ENCODE measurements around the gene DOCK7.
"Not testable (repeated sequence)": the region's sequence is repeated elsewhere in the genome, so short reads cannot be mapped to it uniquely, and the experiment has no call there.

The DOCK7 gene

GRCh38 chr1:62612770-62613169 lies 75.4 kb downstream of the DOCK7 start:
- in situ Hi-C loops (cut with MboI; ENCODE audit: low sequenced_read_pairs), result no loop called here

GRCh38 chr1:62610588-62610987 lies 77.6 kb downstream of the DOCK7 start:
- in situ Hi-C loops (cut with MboI; ENCODE audit: low sequenced_read_pairs), result not testable (repeated sequence)

GRCh38 chr1:62608905-62609304 lies 79.3 kb downstream of the DOCK7 start:
- in situ Hi-C loops (cut with MboI; ENCODE audit: low sequenced_read_pairs), result no loop called here

DNA sequence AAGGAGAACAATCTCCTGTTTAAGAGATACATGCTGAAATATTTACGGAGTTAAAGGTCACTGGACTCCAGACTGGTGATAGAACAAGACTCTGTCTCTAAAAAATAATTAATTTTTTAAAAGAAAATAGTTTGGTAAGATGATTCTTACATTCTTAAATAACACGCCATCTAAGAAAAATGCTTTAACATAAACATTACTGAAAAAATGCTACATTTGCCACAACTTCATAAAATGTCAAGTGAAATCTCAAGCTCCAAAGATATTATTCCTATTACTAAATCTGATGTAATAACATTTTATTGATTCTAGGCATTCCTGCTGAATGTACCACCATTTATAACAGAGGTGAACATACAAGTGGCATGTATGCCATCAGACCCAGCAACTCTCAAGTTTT lies 86.7 kb downstream of the DOCK7 start:
- in situ Hi-C loops (cut with MboI; ENCODE audit: low sequenced_read_pairs), result no loop called here

- in situ Hi-C loops (cut with MboI; ENCODE audit: low sequenced_read_pairs), result no loop called here
These were observed 89.1 kb downstream of the DOCK7 start for GRCh38 chr1:62599044-62599443.

GRCh38 chr1:62597281-62597680 lies 90.9 kb downstream of the DOCK7 start, which contains the start of gene ANGPTL3:
ANGPTL3 (plus strand) TSS chr1:62597520; CDS start chr1:62597567, 47 bp downstream.
- in situ Hi-C loops (cut with MboI; ENCODE audit: low sequenced_read_pairs), result no loop called here

- in situ Hi-C loops (cut with MboI; ENCODE audit: low sequenced_read_pairs), result no loop called here
These were observed 92.5 kb downstream of the DOCK7 start for GRCh38 chr1:62595647-62596046.

- in situ Hi-C loops (cut with MboI; ENCODE audit: low sequenced_read_pairs), result no loop called here
These were observed 94.3 kb downstream of the DOCK7 start for GRCh38 chr1:62593825-62594394.

- in situ Hi-C loops (cut with MboI; ENCODE audit: low sequenced_read_pairs), result no loop called here
These were observed 97.2 kb downstream of the DOCK7 start for GRCh38 chr1:62590970-62591368.

- in situ Hi-C loops (cut with MboI; ENCODE audit: low sequenced_read_pairs), result no loop called here
These were observed 97.8 kb downstream of the DOCK7 start for GRCh38 chr1:62590255-62590969.

GRCh38 chr1:62589321-62589720 lies 98.9 kb downstream of the DOCK7 start:
- in situ Hi-C loops (cut with MboI; ENCODE audit: low sequenced_read_pairs), result no loop called here

DNA sequence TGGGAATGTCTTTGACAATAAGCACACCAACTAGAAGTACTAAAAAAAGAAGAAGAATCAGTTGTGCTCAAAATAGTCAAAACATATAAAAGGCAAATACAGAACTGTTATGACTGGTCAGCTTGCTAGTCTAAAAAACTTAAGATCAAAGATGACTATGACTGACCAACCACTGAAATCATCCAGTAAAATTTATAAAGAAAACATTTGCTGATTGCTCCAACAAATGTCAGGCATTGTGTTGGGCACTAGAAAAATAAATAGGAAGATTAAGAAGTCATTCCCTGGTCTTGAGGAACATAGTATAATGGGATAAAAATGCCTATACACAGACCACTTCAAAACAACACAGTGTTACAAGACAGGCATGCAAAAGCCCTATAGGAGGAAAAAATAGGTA lies 100.2 kb downstream of the DOCK7 start:
- in situ Hi-C loops (cut with MboI; ENCODE audit: low sequenced_read_pairs), result no loop called here

- in situ Hi-C loops (cut with MboI; ENCODE audit: low sequenced_read_pairs), result no loop called here
These were observed 102.6 kb downstream of the DOCK7 start for GRCh38 chr1:62585469-62586155.

DNA sequence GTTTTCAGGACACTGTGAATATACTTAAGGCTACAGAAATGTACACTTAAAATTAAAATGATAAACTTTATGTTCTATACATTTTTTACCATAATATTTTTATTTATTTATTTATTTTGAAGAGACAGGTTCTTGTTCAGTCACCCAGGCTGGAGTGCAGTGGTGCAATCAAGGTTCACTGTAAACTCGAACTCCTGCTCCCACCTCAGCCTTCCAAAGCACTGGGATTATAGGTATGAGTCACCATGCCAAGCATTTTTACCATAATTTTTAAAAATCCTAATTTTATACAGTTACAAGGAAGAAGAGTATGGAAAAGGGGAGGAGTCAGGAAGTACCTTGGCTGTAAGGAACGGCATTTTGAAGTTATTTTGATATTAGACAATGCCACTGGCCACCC lies 114.5 kb downstream of the DOCK7 start:
- in situ Hi-C loops (cut with MboI; ENCODE audit: low sequenced_read_pairs), result no loop called here

DNA sequence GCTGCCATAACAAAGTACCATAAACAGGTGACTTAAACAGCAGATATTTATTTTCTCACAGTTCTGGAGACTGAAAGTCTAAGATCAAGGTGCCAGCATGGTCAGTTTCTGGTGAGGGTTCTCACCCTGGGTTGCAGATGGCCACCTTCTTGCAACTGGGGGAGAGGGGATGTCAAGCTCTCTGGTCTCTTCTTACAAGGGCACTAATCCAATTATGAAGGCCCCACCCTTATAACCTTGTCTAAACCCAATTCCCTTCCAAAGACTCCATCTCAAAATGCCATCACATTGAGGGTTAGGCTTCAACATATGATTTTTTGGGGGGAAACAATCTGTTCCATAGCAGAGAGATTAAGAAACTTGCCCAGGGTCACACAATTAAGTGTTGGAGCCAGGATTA lies 115.7 kb downstream of the DOCK7 start:
- in situ Hi-C loops (cut with MboI; ENCODE audit: low sequenced_read_pairs), result no loop called here

- in situ Hi-C loops (cut with MboI; ENCODE audit: low sequenced_read_pairs), result not testable (repeated sequence)
These were observed 116.7 kb downstream of the DOCK7 start for GRCh38 chr1:62571517-62571916.

GRCh38 chr1:62567926-62568325 lies 120.3 kb downstream of the DOCK7 start:
- in situ Hi-C loops (cut with MboI; ENCODE audit: low sequenced_read_pairs), result not testable (repeated sequence)

DNA sequence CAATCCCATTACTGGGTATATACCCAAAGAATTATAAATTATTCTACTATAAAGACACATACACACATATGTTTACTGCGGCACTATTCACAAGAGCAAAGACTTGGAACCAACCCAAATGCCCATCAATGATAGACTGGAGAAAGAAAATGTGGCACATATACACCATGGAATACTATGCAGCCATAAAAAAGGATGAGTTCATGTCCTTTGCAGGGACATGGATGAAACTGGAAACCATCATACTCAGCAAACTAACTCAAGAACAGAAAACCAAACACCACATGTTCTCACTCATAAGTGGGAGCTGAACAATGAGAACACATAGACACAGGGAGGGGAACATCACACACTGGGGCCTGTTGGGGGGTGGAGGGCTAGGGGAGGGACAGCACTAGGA lies 121.0 kb downstream of the DOCK7 start:
- in situ Hi-C loops (cut with MboI; ENCODE audit: low sequenced_read_pairs), result not testable (repeated sequence)

- in situ Hi-C loops (cut with MboI; ENCODE audit: low sequenced_read_pairs), result no loop called here
These were observed 126.9 kb downstream of the DOCK7 start for GRCh38 chr1:62561306-62561705.

DNA sequence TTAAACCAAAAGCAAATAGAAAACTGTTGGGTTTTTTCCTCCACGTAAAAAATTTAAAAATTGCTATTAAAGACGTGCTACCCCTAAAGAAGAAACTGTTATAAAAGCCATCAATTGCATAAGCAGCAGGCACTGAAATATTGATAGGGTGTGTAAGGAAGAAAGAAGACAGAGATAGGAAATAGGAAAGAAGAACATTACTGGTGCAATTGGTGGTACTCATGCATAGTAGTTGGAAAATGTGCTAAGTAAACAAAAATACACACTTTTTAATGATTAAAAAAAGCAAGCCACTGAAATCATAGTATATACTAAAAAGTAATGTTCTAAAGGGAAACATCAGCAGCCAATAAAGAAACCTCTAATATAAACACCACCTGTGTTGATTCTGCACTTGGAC lies 143.6 kb downstream of the DOCK7 start:
- in situ Hi-C loops (cut with MboI; ENCODE audit: low sequenced_read_pairs), result no loop called here

DNA sequence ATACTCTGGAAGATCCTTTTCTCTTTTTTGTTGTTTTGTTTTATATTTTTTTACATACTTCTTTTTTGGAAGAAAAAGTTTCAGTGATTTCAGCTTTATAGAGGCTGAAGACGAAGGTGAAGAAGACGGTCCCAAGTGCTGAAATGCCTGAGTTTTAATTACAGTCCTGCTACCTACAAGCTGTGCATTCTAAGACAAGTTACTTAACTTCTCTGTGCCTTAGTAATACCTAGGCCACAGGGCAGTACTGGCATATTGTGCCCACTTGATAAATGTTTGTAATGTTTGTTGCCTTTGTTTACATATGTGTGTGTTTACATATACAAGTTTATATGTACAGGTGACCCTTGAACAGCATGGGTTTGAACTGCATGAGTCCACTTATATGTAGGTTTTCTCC lies 147.1 kb downstream of the DOCK7 start:
- in situ Hi-C loops (cut with MboI; ENCODE audit: low sequenced_read_pairs), result no loop called here

DNA sequence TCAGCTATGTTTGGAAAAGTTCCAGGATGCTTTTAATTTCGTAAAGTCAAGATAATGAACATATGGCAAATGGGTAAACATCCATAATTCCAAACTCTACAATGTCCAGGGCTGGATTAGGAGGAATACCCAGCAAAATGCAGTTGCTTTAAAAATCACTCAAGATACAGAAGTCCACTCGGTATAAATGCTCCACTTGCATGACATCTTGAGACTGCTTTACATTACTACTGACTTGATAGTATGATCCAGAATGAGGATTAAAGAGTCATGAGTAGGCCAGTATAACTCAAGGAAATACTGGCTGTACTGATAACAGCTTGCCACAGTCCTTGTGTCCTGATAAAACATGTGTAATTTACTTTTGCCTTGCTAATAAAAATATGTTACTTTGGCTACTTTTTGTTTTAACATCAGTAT lies 149.1 kb downstream of the DOCK7 start:
- in situ Hi-C loops (cut with MboI; ENCODE audit: low sequenced_read_pairs), result no loop called here

All from HL-60/S4 (cell line).